Spleen (tissue), 11 donors: Measurements from ENCODE around the gene IL25. TPM values are rescaled to one million over a fixed set of nuclear protein-coding genes. Genes with fewer than 3 reads are reported as not detected.
"Not testable (repeated sequence)": the region's sequence is repeated elsewhere in the genome, so short reads cannot be mapped to it uniquely, and the experiment has no call there.

Experiments
- DNase-seq: peaks from one replicate; pipeline ENCODE4 v3.0.0-alpha.2; 2020
- H3K27ac ChIP-seq, 8 donors: fragments of 200-600 bp; sonication (generic) in 7 of 8; 1 replicate in 4 of 8; 2 replicates in 4 of 8; pipeline versions ENCODE4 v1.5.0 to v1.8.0; 2016 to 2021; ENCODE audit warnings: inconsistent platforms in 4 of 8, mild to moderate bottlenecking in 4 of 8, moderate library complexity in 1 of 8
- H3K27me3 ChIP-seq, 7 donors: fragments of 200-600 bp; sonication (generic) in 6 of 7; replicated peaks in 1 of 7; 1 replicate in 4 of 7; 2 replicates in 3 of 7; pipeline versions ENCODE4 v1.5.0 to v1.8.0; 2016 to 2021; ENCODE audit warnings: inconsistent platforms in 3 of 7, mild to moderate bottlenecking in 1 of 7
- H3K36me3 ChIP-seq, 6 donors: fragments of 200-600 bp; sonication (generic) in 5 of 6; 1 replicate in 4 of 6; 2 replicates in 2 of 6; pipeline versions ENCODE4 v1.5.0 to v1.8.0; 2016 to 2021; ENCODE audit warnings: inconsistent platforms in 2 of 6
- H3K4me1 ChIP-seq, 6 donors: fragments of 200-600 bp; sonication (generic) in 5 of 6; 1 replicate in 3 of 6; 2 replicates in 3 of 6; pipeline versions ENCODE4 v1.5.0 to v1.8.0; 2016 to 2021; ENCODE audit warnings: inconsistent platforms in 3 of 6
- H3K4me3 ChIP-seq, 8 donors: fragments of 200-600 bp; sonication (generic) in 7 of 8; 1 replicate in 4 of 8; 2 replicates in 4 of 8; pipeline versions ENCODE4 v1.5.0 to v1.8.0; 2016 to 2021; ENCODE audit warnings: inconsistent platforms in 4 of 8, mild to moderate bottlenecking in 4 of 8, moderate library complexity in 2 of 8
- H3K9me3 ChIP-seq, 8 donors: fragments of 200-600 bp; sonication (generic) in 7 of 8; 1 replicate in 4 of 8; 2 replicates in 4 of 8; pipeline versions ENCODE4 v1.5.0 to v1.8.0; 2016 to 2021; ENCODE audit warnings: inconsistent platforms in 4 of 8
- CTCF ChIP-seq, 11 experiments: fragments of 200-600 bp in 7 of 11; fragments of 450-650 bp in 4 of 11; sonication (generic) in 4 of 11; IDR thresholded peaks in 8 of 11; conservative IDR thresholded peaks in 3 of 11; 1 replicate in 7 of 11; 2 replicates in 4 of 11; pipeline versions ENCODE4 v1.4.0 to v1.8.0; 2016 to 2021; ENCODE audit warnings: antibody characterized with exemption in 11 of 11, inconsistent platforms in 4 of 11, mild to moderate bottlenecking in 1 of 11
- POLR2A ChIP-seq, 3 donors: fragments of 450-650 bp; IDR thresholded peaks; one replicate each; pipeline ENCODE4 v1.5.1; 2017; ENCODE audit warnings: antibody characterized with exemption in 3 of 3, mild to moderate bottlenecking in 1 of 3
- POLR2AphosphoS5 ChIP-seq, 3 donors: sonication (generic); formaldehyde crosslinking; IDR thresholded peaks; one replicate each; pipeline ENCODE4 v1.5.1; 2017; ENCODE audit warnings: antibody characterized with exemption in 3 of 3
- WGBS, 5 donors: extraction: QIAGEN DNeasy Blood & Tissue Kit in 3 of 5; methylation state at CpG; one replicate each; pipeline versions ENCODE4 v1.1.5 to v1.1.7; 2013 to 2018; 5-methylcytosine and 5-hydroxymethylcytosine counted together
- intact Hi-C: fragments of 100-400 bp; cut with DNase I; formaldehyde crosslinking; loops from one replicate; pipeline ENCODE4 v1.15.0; 2023; ENCODE audit warnings: low total_unique reads
- polyA plus RNA-seq, 3 donors: library from polyadenylated mRNA; stranded (reverse); fragments of 200-250 nt; gene quantifications; one replicate each; pipeline ENCODE4 v1.2.1, GENCODE V29; 2013
- total RNA-seq, 7 donors: library from RNA; depleted of rRNA in 3 of 7; stranded (reverse); fragments of >200 nt in 3 of 7; fragmentation: NEBNext Ultra II Directional in 4 of 7; extraction: Animal tissue kit (Norgen Biotek cat#: 25700) in 4 of 7; gene quantifications; one replicate each; pipeline versions ENCODE4 v1.1.0 to v1.2.1, GENCODE V29; 2016 to 2021
- donor health status: healthy with polysubstance abuse.
- donor health status: DM: no; HTN: no; CAD: no; lungs with moderate emphysema.
- donor health status: DM: no; HTN: no; CAD: no.
- donor health status: Bipolar disorder and iron deficiency.
- donor health status: healthy.
- donor health status: DM: no; HTN: no; CAD: no.
- donor health status: DM: yes; HTN: yes; CAD: no.

Gene IL25
- total and polyA plus RNA-seq, 10 donors: not detected

GRCh38 chr14:23382731-23383440, 10.3 kb downstream of the IL25 start:
- TF ChIP-seq CTCF (IDR thresholded peaks at IDR 0.05 in 8 of 11, conservative IDR thresholded peaks at IDR 0.05 in 3 of 11) (no peak), POLR2AphosphoS5 (IDR thresholded peaks at IDR 0.05) (no peak), POLR2A (IDR thresholded peaks at IDR 0.05) (no peak)
- Histone ChIP-seq H3K4me1 (no peaks in the 10 kb centered on the region), H3K27ac (no peak overlapping the region), H3K9me3 (no peaks in the 10 kb centered on the region), H3K27me3 (peaks cover 0 to 43% (median 3%) of the 10 kb centered on the region in 7 donors), H3K4me3 (no peak overlapping the region), H3K36me3 (no peaks in the 10 kb centered on the region)
- WGBS, 5 donors: 50 to 61% (median 55%) methylated on average over 10 of the region's 10 CpGs
- no peak for DNase-seq
- intact Hi-C loops: loop anchor here (5.0 kb wide), 1 partner anchor 116 kb away; no protein-coding TSS in a partner anchor

GRCh38 chr14:23384364-23385080, 11.9 kb downstream of the IL25 start:
- no peak for DNase-seq
- intact Hi-C loops: loop anchor here (5.0 kb wide), 1 partner anchor 117 kb away; no protein-coding TSS in a partner anchor
- Histone ChIP-seq H3K4me3 (no peak overlapping the region), H3K27ac (no peak overlapping the region), H3K27me3 (peaks cover 0 to 43% (median 3%) of the 10 kb centered on the region in 7 donors), H3K36me3 (no peaks in the 10 kb centered on the region), H3K9me3 (no peaks in the 10 kb centered on the region), H3K4me1 (no peaks in the 10 kb centered on the region)
- WGBS, 5 donors: 85 to 96% (median 92%) methylated on average over 29 of the region's 29 CpGs
- no peak for TF ChIP-seq POLR2AphosphoS5 (IDR thresholded peaks at IDR 0.05)
- no peak for TF ChIP-seq CTCF (IDR thresholded peaks at IDR 0.05 in 8 of 11, conservative IDR thresholded peaks at IDR 0.05 in 3 of 11)
- no peak for TF ChIP-seq POLR2A (IDR thresholded peaks at IDR 0.05)

- Histone ChIP-seq H3K4me3 (no peak overlapping the region), H3K9me3 (no peaks in the 10 kb centered on the region), H3K27me3 (peaks cover 0 to 39% (median 3%) of the 10 kb centered on the region in 7 donors), H3K27ac (no peak overlapping the region), H3K4me1 (no peaks in the 10 kb centered on the region), H3K36me3 (no peaks in the 10 kb centered on the region)
- 79 to 91% (median 83%) methylated on average over 2 of the region's 2 CpGs for WGBS, 5 donors
- intact Hi-C loops: no loop called here
- no peak for DNase-seq
- TF ChIP-seq POLR2AphosphoS5 (IDR thresholded peaks at IDR 0.05): no peak
- no peak for TF ChIP-seq CTCF (IDR thresholded peaks at IDR 0.05 in 8 of 11, conservative IDR thresholded peaks at IDR 0.05 in 3 of 11)
- TF ChIP-seq POLR2A (IDR thresholded peaks at IDR 0.05): no peak
Observed at GRCh38 chr14:23385244-23385641, 12.6 kb downstream of the IL25 start.

- H3K4me1 ChIP-seq: no peaks in the 10 kb centered on the region
- intact Hi-C loops: no loop called here
- no peaks in the 10 kb centered on the region for H3K9me3 ChIP-seq
- H3K27me3 ChIP-seq: peaks cover 0 to 37% (median 3%) of the 10 kb centered on the region in 7 donors
- TF ChIP-seq CTCF (IDR thresholded peaks at IDR 0.05 in 8 of 11, conservative IDR thresholded peaks at IDR 0.05 in 3 of 11): no peak
- TF ChIP-seq POLR2A (IDR thresholded peaks at IDR 0.05): no peak
- TF ChIP-seq POLR2AphosphoS5 (IDR thresholded peaks at IDR 0.05): no peak
- DNase-seq: no peak
- H3K4me3 ChIP-seq: no peak overlapping the region
- WGBS, 5 donors: 88 to 95% (median 92%) methylated on average over 1 to 18 of the region's 18 CpGs
- no peak overlapping the region for H3K27ac ChIP-seq
- no peaks in the 10 kb centered on the region for H3K36me3 ChIP-seq
Observed at GRCh38 chr14:23385642-23386265, 13.1 kb downstream of the IL25 start.

GRCh38 chr14:23386266-23386657, 13.7 kb downstream of the IL25 start:
- WGBS, 5 donors: 86 to 90% (median 89%) methylated on average over 13 to 17 of the region's 17 CpGs
- intact Hi-C loops, H3K27ac ChIP-seq, H3K4me1 ChIP-seq, H3K9me3 ChIP-seq, DNase-seq, H3K4me3 ChIP-seq, H3K36me3 ChIP-seq: not testable (repeated sequence)
- peaks cover 0 to 32% (median 3%) of the 10 kb centered on the region in 7 donors for H3K27me3 ChIP-seq
